Measurements from ENCODE around the gene EGF. TPM values are rescaled to one million over a fixed set of nuclear protein-coding genes. Genes with fewer than 3 reads are reported as not detected.

EGF gene
- total RNA-seq, 6 experiments from 2014 or later = 1.1 to 2.2 (median 1.7) TPM

DNA sequence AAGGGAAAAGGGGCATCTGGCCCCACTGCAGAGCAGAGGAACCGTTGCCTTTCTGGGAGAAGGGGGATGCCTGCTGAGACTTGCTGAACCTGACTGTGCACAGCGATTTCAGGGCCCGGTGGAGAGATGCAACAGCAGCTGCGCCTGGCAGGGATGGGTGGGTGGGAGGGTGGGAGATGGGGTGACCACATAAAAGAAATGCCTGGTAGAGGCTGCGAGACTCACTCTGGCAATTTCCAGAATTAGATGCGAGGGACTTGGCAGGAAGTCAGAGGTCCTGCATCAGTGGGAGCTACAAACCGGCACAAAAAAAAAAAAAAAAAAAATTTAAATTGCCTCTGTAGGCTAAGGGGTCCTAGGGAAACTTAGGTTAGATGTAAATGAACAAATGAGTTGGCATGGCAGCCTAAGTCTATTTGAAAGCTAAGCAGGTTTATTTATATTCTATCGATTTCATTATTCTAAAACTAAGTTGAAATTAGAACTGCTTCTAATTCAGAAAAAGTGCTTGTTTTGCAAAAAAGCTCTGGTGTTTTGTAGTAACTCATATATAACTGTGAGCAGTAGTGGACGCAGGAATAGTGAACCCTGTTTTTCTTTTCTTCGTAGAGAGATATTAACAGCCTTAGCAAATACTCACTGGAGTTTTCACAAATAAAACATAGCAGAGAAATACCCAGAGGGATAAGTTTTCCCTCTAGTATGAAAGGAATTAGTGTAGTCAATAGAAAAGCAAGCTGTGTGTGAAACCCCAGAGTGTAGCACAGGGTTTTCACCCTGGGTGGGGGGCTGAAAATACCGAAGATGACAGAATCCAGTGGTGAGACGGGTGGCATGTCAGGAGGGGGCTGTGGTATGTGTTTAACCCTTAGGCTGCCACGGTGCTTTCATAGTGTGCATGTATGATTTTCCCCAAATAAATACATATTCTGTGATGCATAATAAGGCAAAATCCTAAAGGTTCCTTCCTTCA is 130.1 kb downstream of the EGF start:
- no peak overlapping the region for H3K4me3 Mint-ChIP-seq
- no peaks in the 10 kb centered on the region for H3K9me3 Mint-ChIP-seq
- H3K36me3 Mint-ChIP-seq (ENCODE audit: low read depth) = no peaks in the 10 kb centered on the region
- H3K27ac Mint-ChIP-seq = no peak overlapping the region
- DNase-seq = no peak
- H3K27me3 Mint-ChIP-seq (ENCODE audit: insufficient read depth) = peaks cover 2% of the 10 kb centered on the region; the same call in 1 of the 2 replicates
- TF ChIP-seq CTCF (IDR thresholded peaks at IDR 0.05) = no peak
- H3K4me1 Mint-ChIP-seq (ENCODE audit: low read depth) = peaks cover 26% of the 10 kb centered on the region

DNA sequence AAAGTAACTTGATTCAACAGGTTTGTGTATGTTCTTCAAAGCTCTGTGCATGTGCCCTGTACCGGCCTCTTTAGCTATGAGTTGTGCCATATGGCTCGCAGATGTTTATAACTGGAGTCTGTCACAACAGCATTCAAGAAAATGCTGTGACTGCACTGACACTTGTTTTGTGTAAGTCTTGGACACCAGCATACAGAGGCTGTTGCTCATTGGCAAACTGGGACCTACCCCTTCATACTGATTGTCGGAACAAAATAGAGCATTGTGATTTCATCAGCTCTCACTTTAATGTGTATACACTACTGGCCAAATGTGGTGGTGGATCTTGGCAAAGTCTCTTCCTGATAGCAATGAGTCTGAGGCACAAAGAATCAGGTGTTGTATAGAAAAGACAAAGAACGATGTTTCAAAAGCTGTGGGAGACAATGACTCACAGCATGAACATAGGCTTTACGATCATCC is 133.9 kb downstream of the EGF start:
- H3K4me1 Mint-ChIP-seq (ENCODE audit: low read depth) = peaks cover 33% of the 10 kb centered on the region
- no peaks in the 10 kb centered on the region; the same call in 1 of the 2 replicates for H3K27me3 Mint-ChIP-seq (ENCODE audit: insufficient read depth)
- TF ChIP-seq CTCF (IDR thresholded peaks at IDR 0.05) = no peak
- H3K9me3 Mint-ChIP-seq = no peaks in the 10 kb centered on the region
- H3K27ac Mint-ChIP-seq = no peak overlapping the region
- no peaks in the 10 kb centered on the region for H3K36me3 Mint-ChIP-seq (ENCODE audit: low read depth)
- DNase-seq = peak; percentile 6
- H3K4me3 Mint-ChIP-seq = no peak overlapping the region

DNA sequence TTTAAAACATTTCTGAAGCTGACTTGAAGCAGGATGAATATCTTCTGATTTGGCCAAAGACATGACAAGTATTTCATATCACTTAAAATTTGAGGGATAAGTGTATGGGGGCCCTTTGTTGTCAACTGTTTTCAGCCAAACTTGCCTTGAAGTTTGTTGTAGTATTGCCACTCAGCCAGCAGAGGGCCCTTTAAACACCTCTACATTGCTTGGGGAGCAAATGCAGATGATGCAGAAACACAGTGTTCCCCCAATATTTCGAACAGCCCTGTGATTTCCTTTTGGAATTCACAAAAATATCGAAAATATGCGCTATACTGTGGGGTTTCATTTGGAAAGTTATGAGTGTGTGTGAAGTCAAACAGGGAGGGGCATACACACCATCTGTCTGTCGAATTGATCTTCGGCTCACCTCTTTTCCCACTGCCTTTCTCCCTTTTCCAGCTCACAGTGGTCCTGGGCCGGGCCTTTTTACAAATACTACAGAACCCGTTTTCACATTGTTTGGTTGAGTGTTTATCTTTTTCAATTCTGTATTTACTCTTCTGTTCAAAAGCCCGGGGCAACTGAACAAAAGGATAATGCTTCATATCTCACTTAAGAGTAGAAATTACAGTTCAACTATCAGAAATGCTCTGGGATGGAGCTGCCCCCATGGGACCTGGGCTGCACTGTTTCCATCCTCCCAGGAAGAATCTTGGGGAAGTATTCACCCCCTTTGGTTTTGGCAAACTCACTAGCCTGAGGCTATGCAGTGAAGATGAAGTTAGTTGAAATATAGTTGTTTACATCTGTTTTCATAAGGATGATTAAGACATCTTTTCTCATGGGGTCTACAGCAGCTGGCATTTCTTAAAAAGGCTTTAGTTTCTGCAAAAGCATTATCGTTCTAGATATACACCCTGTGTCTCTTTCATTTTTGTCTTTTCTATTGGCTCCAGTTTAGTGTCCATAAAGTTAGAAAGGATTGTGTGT is 137.6 kb downstream of the EGF start:
- TF ChIP-seq CTCF (IDR thresholded peaks at IDR 0.05) = peak; percentile 87
- Mint-ChIP-seq H3K36me3 (ENCODE audit: low read depth) (no peaks in the 10 kb centered on the region), H3K9me3 (no peaks in the 10 kb centered on the region), H3K4me1 (ENCODE audit: low read depth) (peaks cover 22% of the 10 kb centered on the region), H3K27ac (no peak overlapping the region), H3K4me3 (no peak overlapping the region), H3K27me3 (ENCODE audit: insufficient read depth) (no peaks in the 10 kb centered on the region; the same call in 1 of the 2 replicates)
- DNase-seq = peak; percentile 52

- peaks cover 30% of the 10 kb centered on the region for H3K4me1 Mint-ChIP-seq (ENCODE audit: low read depth)
- no peak overlapping the region for H3K4me3 Mint-ChIP-seq
- no peaks in the 10 kb centered on the region for H3K36me3 Mint-ChIP-seq (ENCODE audit: low read depth)
- H3K27ac Mint-ChIP-seq = no peak overlapping the region
- no peaks in the 10 kb centered on the region for H3K9me3 Mint-ChIP-seq
- no peaks in the 10 kb centered on the region for H3K27me3 Mint-ChIP-seq (ENCODE audit: insufficient read depth)
- DNase-seq = no peak
- no peak for TF ChIP-seq CTCF (IDR thresholded peaks at IDR 0.05)
Observed at GRCh38 chr4:110055158-110055768, 142.6 kb downstream of the EGF start.

GRCh38 chr4:110058677-110059076 is 146.0 kb downstream of the EGF start:
- H3K9me3 Mint-ChIP-seq = no peaks in the 10 kb centered on the region
- DNase-seq = no peak
- H3K4me3 Mint-ChIP-seq = no peak overlapping the region
- H3K27me3 Mint-ChIP-seq (ENCODE audit: insufficient read depth) = no peaks in the 10 kb centered on the region
- no peaks in the 10 kb centered on the region for H3K36me3 Mint-ChIP-seq (ENCODE audit: low read depth)
- H3K4me1 Mint-ChIP-seq (ENCODE audit: low read depth) = peaks cover 28% of the 10 kb centered on the region
- H3K27ac Mint-ChIP-seq = no peak overlapping the region
- no peak for TF ChIP-seq CTCF (IDR thresholded peaks at IDR 0.05)
